Caco-2 (cell line): ENCODE data around the gene CDC7. TPM values are rescaled to one million over a fixed set of nuclear protein-coding genes. Genes with fewer than 3 reads are reported as not detected.
A peak's percentile ranks its signal among the peaks of the same experiment; 100 is the strongest.

Experiments used
- BruUV-seq: library from RNA; stranded (reverse); fragments of 400-500 nt; replicated peaks from 2 replicates; lab custom pipeline; 2021; lab: Mats Ljungman, UMichigan
- CTCF ChIA-PET: fragments of 300-600 bp; sonication (Branson Sonifier 250); formaldehyde crosslinking; loops from one replicate; lab custom pipeline; 2022; ENCODE audit warnings: antibody characterized with exemption; lab: Charles Lee
- POLR2A ChIA-PET: fragments of 300-600 bp; sonication (Branson Sonifier 250); formaldehyde crosslinking; loops from one replicate; lab custom pipeline; 2022; ENCODE audit warnings: antibody characterized with exemption; lab: Charles Lee
- DNase-seq, 2 experiments: peaks; one replicate each; pipeline versions ENCODE4 v3.0.0 to v3.0.0-alpha.2; 2020 to 2022
- H3K27me3 ChIP-seq: replicated peaks from 2 replicates; pipeline ENCODE4 v1.6.0; 2011; ENCODE audit warnings: low read length; ENCODE audit not compliant: control insufficient read depth, insufficient read depth
- H3K36me3 ChIP-seq: 2 replicates; pipeline ENCODE4 v1.5.1; 2011; ENCODE audit warnings: low read length; ENCODE audit not compliant: control insufficient read depth, insufficient read depth
- H3K4me1 ChIP-seq: fragments of 250-450 bp; sonication (Bioruptor Pico); 2 replicates; pipeline ENCODE4 v1.5.1; 2020; ENCODE audit warnings: mild to moderate bottlenecking
- H3K4me3 ChIP-seq: 2 replicates; pipeline ENCODE4 v1.5.1; 2011; ENCODE audit warnings: low read depth, mild to moderate bottlenecking, control low read depth, low read length
- H3K9me3 ChIP-seq: fragments of 250-450 bp; sonication (Bioruptor Pico); 2 replicates; pipeline ENCODE4 v1.5.1; 2020; ENCODE audit warnings: mild to moderate bottlenecking, moderate library complexity
- H3K27ac Mint-ChIP-seq: one replicate; pipeline ENCODE4 v1.8.0; 2022; ENCODE audit warnings: mixed read lengths; ENCODE audit not compliant: unreplicated experiment
- H3K27me3 Mint-ChIP-seq: one replicate; pipeline ENCODE4 v1.8.0; 2022; ENCODE audit warnings: mixed read lengths; ENCODE audit not compliant: insufficient read depth, unreplicated experiment
- H3K36me3 Mint-ChIP-seq: one replicate; pipeline ENCODE4 v1.8.0; 2022; ENCODE audit warnings: mild to moderate bottlenecking, mixed read lengths; ENCODE audit not compliant: insufficient read depth, unreplicated experiment
- H3K4me1 Mint-ChIP-seq: one replicate; pipeline ENCODE4 v1.8.0; 2022; ENCODE audit warnings: low read depth, mixed read lengths; ENCODE audit not compliant: unreplicated experiment
- H3K4me3 Mint-ChIP-seq: one replicate; pipeline ENCODE4 v1.8.0; 2022; ENCODE audit warnings: mild to moderate bottlenecking, moderate library complexity, mixed read lengths; ENCODE audit not compliant: unreplicated experiment
- H3K9me3 Mint-ChIP-seq: one replicate; pipeline ENCODE4 v1.8.0; 2022; ENCODE audit warnings: mixed read lengths; ENCODE audit not compliant: unreplicated experiment
- CTCF ChIP-seq, 2 experiments: fragments of 200-600 bp in 1 of 2; IDR thresholded peaks; 1 replicate in 1 of 2; 2 replicates in 1 of 2; pipeline versions ENCODE4 v1.5.1 to v1.8.0; 2011 to 2022; ENCODE audit warnings: antibody characterized with exemption in 1 of 2, control low read depth in 1 of 2, inconsistent platforms in 1 of 2, low read depth in 1 of 2, low read length in 1 of 2, mild to moderate bottlenecking in 1 of 2, moderate library complexity in 1 of 2; ENCODE audit not compliant: insufficient read depth in 1 of 2, severe bottlenecking in 1 of 2, unreplicated experiment in 1 of 2
- intact Hi-C: fragments of 100-400 bp; cut with micrococcal nuclease; formaldehyde crosslinking; loops from one replicate; pipeline ENCODE4 v1.10.0; 2022; ENCODE audit not compliant: unreplicated experiment
- total RNA-seq: library from RNA; stranded (reverse); gene quantifications from 2 replicates; pipeline ENCODE4 v1.2.3, GENCODE V29; 2022

Gene CDC7
- total RNA-seq, 1 experiment from 2014 or later: 19.4 TPM

DNA sequence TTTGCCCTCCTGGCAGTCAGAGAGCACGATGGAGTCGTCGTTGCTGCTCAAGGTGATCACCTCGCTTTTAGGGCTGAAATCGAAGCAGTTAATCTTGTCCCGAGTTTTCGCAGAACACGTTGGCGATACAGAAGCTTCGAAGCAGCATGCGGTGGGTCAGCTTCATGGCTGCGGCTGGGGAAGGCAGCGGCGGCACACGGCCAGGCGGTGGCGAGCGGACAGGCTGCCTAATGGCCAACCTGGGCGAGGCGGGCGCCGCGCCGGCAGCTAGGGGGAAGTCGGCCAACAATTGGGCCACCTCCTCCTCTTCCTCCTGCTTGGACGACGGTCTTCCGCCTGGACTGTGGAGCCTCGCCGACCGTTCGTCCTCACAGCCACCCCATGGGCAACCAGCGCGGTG, 34.8 kb downstream of the CDC7 start:
- no peak for TF ChIP-seq CTCF (IDR thresholded peaks at IDR 0.05; ENCODE audit: insufficient read depth in 1 of 2, low read depth in 1 of 2, low read length in 1 of 2, severe bottlenecking in 1 of 2, unreplicated experiment in 1 of 2)
- Histone ChIP-seq H3K27me3 (no peaks in the 10 kb centered on the region), H3K36me3 (no peaks in the 10 kb centered on the region), H3K9me3 (no peaks in the 10 kb centered on the region), H3K4me3 (no peak overlapping the region), H3K4me1 (no peaks in the 10 kb centered on the region)
- intact Hi-C loops: no loop called here
- H3K9me3 Mint-ChIP-seq: no peaks in the 10 kb centered on the region
- H3K27ac Mint-ChIP-seq: no peak overlapping the region
- no peak overlapping the region for H3K4me3 Mint-ChIP-seq
- peaks cover 9% of the 10 kb centered on the region for H3K4me1 Mint-ChIP-seq
- no peak for DNase-seq
- POLR2A ChIA-PET: no interaction called here
- no TSS peak for BruUV-seq
- H3K27me3 Mint-ChIP-seq: no peaks in the 10 kb centered on the region
- no peaks in the 10 kb centered on the region for H3K36me3 Mint-ChIP-seq
- CTCF ChIA-PET: no interaction called here

DNA sequence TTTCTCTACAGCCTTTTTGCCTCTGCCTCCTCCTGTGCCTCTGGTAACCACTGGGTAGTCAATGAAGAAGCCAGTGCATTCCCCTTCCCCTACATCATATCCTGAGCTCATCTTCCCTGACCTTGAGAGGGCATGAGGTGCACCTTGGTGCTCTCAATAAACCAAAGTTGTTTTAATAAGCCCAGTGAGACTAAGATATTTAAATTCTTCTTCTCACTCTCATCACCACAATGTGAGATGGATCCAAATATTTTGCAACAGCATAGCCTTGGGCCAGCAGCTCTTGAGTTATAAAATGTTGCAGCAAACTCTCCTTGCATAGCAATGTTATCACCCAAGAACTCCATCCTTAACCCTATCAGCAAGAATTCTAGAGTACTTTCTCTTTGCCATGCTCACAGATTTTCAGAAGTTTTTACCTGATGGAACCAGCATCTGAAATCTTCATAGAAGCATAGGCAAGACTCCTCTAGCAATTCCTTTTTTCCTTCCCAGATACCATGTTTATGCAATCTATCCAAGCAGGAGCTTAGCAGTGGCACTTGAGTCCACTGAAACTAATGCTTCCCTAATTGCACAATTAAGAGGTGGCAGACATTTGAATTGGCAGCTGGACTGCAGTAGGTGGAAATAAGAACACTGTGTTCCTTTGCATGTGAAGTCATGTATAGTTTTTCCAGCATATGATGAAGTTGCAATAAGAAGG, 36.8 kb downstream of the CDC7 start:
- no peaks in the 10 kb centered on the region for H3K36me3 Mint-ChIP-seq
- no TSS peak for BruUV-seq
- intact Hi-C loops: no loop called here

DNA sequence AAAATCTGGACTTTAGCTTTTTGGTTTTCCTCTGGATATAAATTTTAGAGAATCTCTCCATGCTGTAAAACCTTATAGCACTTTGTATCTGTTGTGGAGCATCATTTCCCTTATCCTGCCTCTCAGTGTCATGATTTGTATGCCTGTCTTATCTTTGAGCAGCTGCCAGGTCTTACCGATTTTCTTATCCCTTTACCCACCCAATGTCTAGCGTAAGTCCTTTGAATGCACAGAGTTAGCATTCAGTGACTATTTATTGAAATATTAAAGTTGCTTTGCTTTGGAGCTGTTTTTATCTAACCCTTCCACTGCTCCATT, 37.3 kb downstream of the CDC7 start:
- Mint-ChIP-seq H3K36me3 (no peaks in the 10 kb centered on the region), H3K4me1 (peaks cover 7% of the 10 kb centered on the region), H3K27me3 (no peaks in the 10 kb centered on the region), H3K9me3 (no peaks in the 10 kb centered on the region), H3K4me3 (no peak overlapping the region), H3K27ac (no peak overlapping the region)
- no TSS peak for BruUV-seq
- Histone ChIP-seq H3K4me1 (no peaks in the 10 kb centered on the region), H3K4me3 (no peak overlapping the region), H3K9me3 (no peaks in the 10 kb centered on the region), H3K27me3 (no peaks in the 10 kb centered on the region), H3K36me3 (no peaks in the 10 kb centered on the region)
- DNase-seq: no peak
- POLR2A ChIA-PET: no interaction called here
- intact Hi-C loops: no loop called here
- no peak for TF ChIP-seq CTCF (IDR thresholded peaks at IDR 0.05; ENCODE audit: insufficient read depth in 1 of 2, low read depth in 1 of 2, low read length in 1 of 2, severe bottlenecking in 1 of 2, unreplicated experiment in 1 of 2)
- CTCF ChIA-PET: no interaction called here

More for the DNA sequence above, 36.8 kb downstream of the CDC7 start:
- no peak overlapping the region for H3K4me3 ChIP-seq
- CTCF ChIA-PET: no interaction called here
- H3K4me1 ChIP-seq: no peaks in the 10 kb centered on the region
- H3K36me3 ChIP-seq: no peaks in the 10 kb centered on the region
- POLR2A ChIA-PET: no interaction called here
- H3K4me3 Mint-ChIP-seq: no peak overlapping the region
- no peaks in the 10 kb centered on the region for H3K9me3 ChIP-seq
- no peaks in the 10 kb centered on the region for H3K27me3 Mint-ChIP-seq
- H3K9me3 Mint-ChIP-seq: no peaks in the 10 kb centered on the region
- H3K4me1 Mint-ChIP-seq: peaks cover 7% of the 10 kb centered on the region
- peak overlapping the region; percentile 22 for H3K27ac Mint-ChIP-seq
- DNase-seq: no peak
- no peaks in the 10 kb centered on the region for H3K27me3 ChIP-seq
- TF ChIP-seq CTCF (IDR thresholded peaks at IDR 0.05; ENCODE audit: insufficient read depth in 1 of 2, low read depth in 1 of 2, low read length in 1 of 2, severe bottlenecking in 1 of 2, unreplicated experiment in 1 of 2): no peak
